GM23338 (cell line): ENCODE data around the gene HHIPL1. TPM values are rescaled to one million over a fixed set of nuclear protein-coding genes. Genes with fewer than 3 reads are reported as not detected.

Experiments
- ATAC-seq: fragments of 200-7000 bp; cut with Tn5 transposase; 3 replicates; pipeline ENCODE4 v1.9.1; 2020
- DNase-seq: peaks from one replicate; pipeline ENCODE4 v3.0.0-alpha.2; 2015; ENCODE audit warnings: low spot score
- H2AFZ ChIP-seq: fragments of 200-600 bp; sonication (generic); 2 replicates; pipeline ENCODE4 v1.8.0; 2016; ENCODE audit warnings: antibody characterized with exemption, mild to moderate bottlenecking, moderate library complexity
- H3F3A ChIP-seq: fragments of 200-600 bp; sonication (generic); replicated peaks from 2 replicates; pipeline ENCODE4 v1.8.0; 2017; ENCODE audit warnings: antibody characterized with exemption, mixed run types, low read depth
- H3K27ac ChIP-seq: fragments of 200-600 bp; sonication (generic); 2 replicates; pipeline ENCODE4 v1.6.1; 2016; ENCODE audit warnings: low read depth
- H3K27me3 ChIP-seq: fragments of 200-600 bp; sonication (generic); 2 replicates; pipeline ENCODE4 v1.8.0; 2016; ENCODE audit warnings: mild to moderate bottlenecking, mixed run types, moderate library complexity; ENCODE audit not compliant: insufficient read depth
- H3K36me3 ChIP-seq: fragments of 200-600 bp; sonication (generic); 2 replicates; pipeline ENCODE4 v1.8.0; 2016; ENCODE audit warnings: mild to moderate bottlenecking; ENCODE audit not compliant: insufficient read depth
- H3K4me1 ChIP-seq: fragments of 200-600 bp; sonication (generic); 2 replicates; pipeline ENCODE4 v1.8.0; 2016; ENCODE audit warnings: mild to moderate bottlenecking, moderate library complexity; ENCODE audit not compliant: insufficient read depth
- H3K4me2 ChIP-seq: fragments of 200-600 bp; sonication (generic); 2 replicates; pipeline ENCODE4 v1.7.1; 2017; ENCODE audit warnings: mixed run types
- H3K4me3 ChIP-seq: fragments of 200-600 bp; sonication (generic); 2 replicates; pipeline ENCODE4 v1.6.1; 2016; ENCODE audit warnings: mixed run types
- H3K79me2 ChIP-seq: fragments of 200-600 bp; sonication (generic); replicated peaks from 2 replicates; pipeline ENCODE4 v1.8.0; 2017; ENCODE audit warnings: mild to moderate bottlenecking; ENCODE audit not compliant: insufficient read depth
- H3K9me2 ChIP-seq: fragments of 200-600 bp; sonication (generic); 2 replicates; pipeline ENCODE4 v1.8.0; 2017; ENCODE audit not compliant: insufficient read depth
- H4K20me1 ChIP-seq: fragments of 200-600 bp; sonication (generic); replicated peaks from 2 replicates; pipeline ENCODE4 v1.8.0; 2017; ENCODE audit warnings: mild to moderate bottlenecking; ENCODE audit not compliant: insufficient read depth
- H3K27ac Mint-ChIP-seq: 2 replicates; pipeline ENCODE4 v1.8.0; 2020; ENCODE audit warnings: inconsistent platforms, mild to moderate bottlenecking, moderate library complexity, mixed read lengths
- H3K27me3 Mint-ChIP-seq: 3 replicates; pipeline ENCODE4 v1.8.0; 2022; ENCODE audit warnings: low read depth, mild to moderate bottlenecking, moderate library complexity, mixed read lengths, inconsistent platforms; ENCODE audit not compliant: insufficient read depth, poor library complexity
- H3K36me3 Mint-ChIP-seq: 3 replicates; pipeline ENCODE4 v1.8.0; 2021; ENCODE audit warnings: low read depth, mild to moderate bottlenecking, inconsistent platforms, moderate library complexity, mixed read lengths
- H3K4me1 Mint-ChIP-seq: 3 replicates; pipeline ENCODE4 v1.8.0; 2020; ENCODE audit warnings: mild to moderate bottlenecking, inconsistent platforms, mixed read lengths
- H3K4me3 Mint-ChIP-seq: 3 replicates; pipeline ENCODE4 v1.8.0; 2021; ENCODE audit warnings: moderate library complexity, mild to moderate bottlenecking, inconsistent platforms, mixed read lengths
- H3K9me3 Mint-ChIP-seq: 3 replicates; pipeline ENCODE4 v1.8.0; 2020; ENCODE audit warnings: moderate library complexity, mild to moderate bottlenecking, inconsistent platforms, mixed read lengths
- CREB1 ChIP-seq: fragments of 250-450 bp; sonication (Bioruptor Pico); IDR thresholded peaks from 2 replicates; pipeline ENCODE4 v1.5.0; 2020; ENCODE audit warnings: low read depth, mild to moderate bottlenecking, moderate library complexity
- CTCF ChIP-seq, 2 experiments: fragments of 200-600 bp in 1 of 2; sonication (generic) in 1 of 2; conservative IDR thresholded peaks; 2 replicates each; pipeline versions ENCODE4 v1.5.1 to v1.6.1; 2016 to 2017; ENCODE audit warnings: antibody characterized with exemption in 2 of 2, low read depth in 2 of 2, mild to moderate bottlenecking in 2 of 2, moderate library complexity in 1 of 2
- ETS1 ChIP-seq: IDR thresholded peaks from 2 replicates; pipeline ENCODE4 v1.6.1; 2016; ENCODE audit warnings: antibody characterized with exemption
- EZH2 ChIP-seq: fragments of 200-600 bp; sonication (generic); IDR thresholded peaks from one replicate; pipeline ENCODE4 v1.8.0; 2017; ENCODE audit warnings: antibody characterized with exemption, mild to moderate bottlenecking, low read depth; ENCODE audit not compliant: unreplicated experiment
- EZH2phosphoT487 ChIP-seq: fragments of 200-600 bp; sonication (generic); IDR thresholded peaks from one replicate; pipeline ENCODE4 v1.8.1; 2018; ENCODE audit warnings: antibody characterized with exemption; ENCODE audit not compliant: unreplicated experiment
- JUNB ChIP-seq: IDR thresholded peaks from one replicate; pipeline ENCODE4 v1.6.1; 2016; ENCODE audit warnings: antibody characterized with exemption; ENCODE audit not compliant: unreplicated experiment
- NANOG ChIP-seq: IDR thresholded peaks from 2 replicates; pipeline ENCODE4 v1.6.1; 2016; ENCODE audit warnings: antibody characterized with exemption, borderline replicate concordance
- POLR2AphosphoS5 ChIP-seq: IDR thresholded peaks from 2 replicates; pipeline ENCODE4 v1.6.1; 2016; ENCODE audit warnings: antibody characterized with exemption, low read depth
- REST ChIP-seq: IDR thresholded peaks from one replicate; pipeline ENCODE4 v1.6.1; 2018; ENCODE audit warnings: antibody characterized with exemption; ENCODE audit not compliant: unreplicated experiment
- STAT1 ChIP-seq: IDR thresholded peaks from one replicate; pipeline ENCODE4 v1.6.1; 2016; ENCODE audit warnings: antibody characterized with exemption; ENCODE audit not compliant: unreplicated experiment
- ZNF114 ChIP-seq: fragments of 250-450 bp; sonication (Bioruptor Pico); IDR thresholded peaks from 2 replicates; pipeline ENCODE4 v1.5.0; 2020; ENCODE audit warnings: mild to moderate bottlenecking, moderate library complexity
- ZNF331 ChIP-seq: fragments of 250-450 bp; sonication (Bioruptor Pico); IDR thresholded peaks from 2 replicates; pipeline ENCODE4 v1.5.0; 2020; ENCODE audit warnings: low read depth, mild to moderate bottlenecking, moderate library complexity
- ZNF462 ChIP-seq: fragments of 250-450 bp; sonication (Bioruptor Pico); IDR thresholded peaks from 2 replicates; pipeline ENCODE4 v1.5.0; 2020; ENCODE audit warnings: mild to moderate bottlenecking, moderate library complexity
- polyA plus RNA-seq: library from polyadenylated mRNA; unstranded; fragments of >200 nt; fragmentation: Nextera tagmentation; extraction: Ambion mirVana; gene quantifications from 2 replicates; pipeline ENCODE4 v1.2.1, GENCODE V29; 2016
- total RNA-seq: library from RNA; depleted of rRNA; stranded (reverse); fragments of >200 nt; shearing (Covaris generic); gene quantifications from 2 replicates; pipeline ENCODE4 v1.2.3, GENCODE V29; 2014

Gene HHIPL1
- total and polyA plus RNA-seq, 2 experiments from 2014 or later = 1.9 to 2.0 TPM

DNA sequence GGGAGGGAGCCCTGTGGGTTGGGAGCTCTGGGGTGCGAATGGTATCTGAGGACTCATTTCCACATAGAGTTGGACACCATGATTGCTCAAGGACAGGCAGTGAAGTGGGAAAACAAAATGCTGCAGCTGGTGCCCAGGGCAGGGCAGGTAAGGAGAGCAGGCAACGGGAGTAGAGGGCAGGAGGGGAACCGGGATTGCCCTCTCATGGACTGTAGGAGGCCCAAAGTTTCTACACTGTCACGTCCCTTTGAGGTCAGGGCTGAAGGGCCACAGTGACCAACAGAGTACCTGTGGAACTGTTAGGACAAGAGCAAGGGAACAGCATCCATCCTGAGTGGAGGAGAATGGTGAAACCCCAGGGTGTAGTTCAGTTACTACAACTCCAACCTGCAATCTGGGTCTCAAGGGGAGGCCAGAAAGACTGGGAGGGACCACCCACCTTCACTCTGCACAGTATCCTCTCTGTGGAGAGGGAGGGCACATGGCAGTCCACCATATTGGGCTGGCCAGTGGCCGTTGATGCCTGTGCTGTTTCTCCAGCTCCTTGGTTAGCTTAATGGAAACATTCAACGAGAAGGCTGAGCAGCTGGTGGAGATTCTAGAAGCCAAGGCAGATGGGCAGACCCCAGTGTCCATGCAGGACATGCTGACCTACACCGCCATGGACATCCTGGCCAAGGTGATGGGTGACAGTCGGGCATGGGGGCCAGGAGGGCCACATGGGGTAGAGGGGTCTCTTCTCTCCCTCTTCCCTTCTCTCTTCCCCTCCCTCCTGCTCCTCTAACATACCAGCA, 61.4 kb downstream of the HHIPL1 start:
- no peaks in the 10 kb centered on the region for H3F3A ChIP-seq
- Mint-ChIP-seq H3K4me3 (no peak overlapping the region), H3K27me3 (peaks cover 2% of the 10 kb centered on the region), H3K9me3 (peaks cover 20% of the 10 kb centered on the region), H3K27ac (no peak overlapping the region), H3K36me3 (peaks cover 16% of the 10 kb centered on the region), H3K4me1 (no peaks in the 10 kb centered on the region)
- DNase-seq = no peak
- H3K9me2 ChIP-seq = no peaks in the 10 kb centered on the region
- H3K27me3 ChIP-seq = no peaks in the 10 kb centered on the region
- no peak overlapping the region for H3K27ac ChIP-seq
- H3K4me2 ChIP-seq = no peak overlapping the region
- H2AFZ ChIP-seq = no peak overlapping the region
- no peak for TF ChIP-seq CREB1 (CRISPR knock-in tag)
- TF ChIP-seq ZNF462 = no peak
- no peak for TF ChIP-seq EZH2phosphoT487
- no peak for TF ChIP-seq ETS1
- TF ChIP-seq EZH2 = no peak
- no peak for TF ChIP-seq REST
- no peak for TF ChIP-seq STAT1
- no peak for TF ChIP-seq ZNF114
- no peak for TF ChIP-seq ZNF331 (CRISPR knock-in tag)
- TF ChIP-seq JUNB = no peak
- TF ChIP-seq CTCF (conservative IDR thresholded peaks at IDR 0.05; ENCODE audit: low read depth in 2 of 2) = no peak
- TF ChIP-seq POLR2AphosphoS5 = no peak
- no peak for TF ChIP-seq NANOG
- no peaks in the 10 kb centered on the region for H4K20me1 ChIP-seq
- H3K36me3 ChIP-seq = no peaks in the 10 kb centered on the region
- H3K4me3 ChIP-seq = no peak overlapping the region
- no peak for ATAC-seq
- H3K4me1 ChIP-seq = no peaks in the 10 kb centered on the region
- H3K79me2 ChIP-seq = no peaks in the 10 kb centered on the region
